ENCODE data around the gene BMERB1. TPM values are rescaled to one million over a fixed set of nuclear protein-coding genes. Genes with fewer than 3 reads are reported as not detected.
"Not testable (repeated sequence)": the region's sequence is repeated elsewhere in the genome, so short reads cannot be mapped to it uniquely, and the experiment has no call there.

Gene BMERB1
- total RNA-seq, 2 experiments from 2014 or later = 3.1 to 3.2 TPM

- Mint-ChIP-seq H3K9me3 (no peaks in the 10 kb centered on the region), H3K4me3 (no peak overlapping the region), H3K27ac (no peak overlapping the region), H3K4me1 (no peaks in the 10 kb centered on the region), H3K27me3 (no peaks in the 10 kb centered on the region), H3K36me3 (ENCODE audit: low read depth) (peaks cover 70% of the 10 kb centered on the region)
- POLR2A ChIA-PET = no interaction called here
- DNase-seq = no peak
- CTCF ChIA-PET = interaction anchor here (0.6 to 1.9 kb wide), 4 partner anchors 10 to 66 kb away, joined by 3 to 7 read pairs (median 3); no protein-coding TSS in a partner anchor
Measured at GRCh38 chr16:15606518-15607220, 172.3 kb downstream of the BMERB1 start.

GRCh38 chr16:15607221-15607699, 172.9 kb downstream of the BMERB1 start:
- POLR2A ChIA-PET, DNase-seq, H3K9me3 Mint-ChIP-seq, H3K4me3 Mint-ChIP-seq, H3K27me3 Mint-ChIP-seq, H3K27ac Mint-ChIP-seq, H3K4me1 Mint-ChIP-seq: not testable (repeated sequence)
- CTCF ChIA-PET = interaction anchor here (1.2 to 1.9 kb wide), 2 partner anchors 11 to 25 kb away, joined by 3 to 7 read pairs; no protein-coding TSS in a partner anchor
- peaks cover 67% of the 10 kb centered on the region for H3K36me3 Mint-ChIP-seq (ENCODE audit: low read depth)

- Mint-ChIP-seq H3K27me3 (no peaks in the 10 kb centered on the region), H3K4me3 (no peak overlapping the region), H3K27ac (no peak overlapping the region), H3K4me1 (no peaks in the 10 kb centered on the region), H3K36me3 (ENCODE audit: low read depth) (peaks cover 68% of the 10 kb centered on the region), H3K9me3 (no peaks in the 10 kb centered on the region)
- ChIA-PET POLR2A (no interaction called here), CTCF (interaction anchor here (0.6 to 1.9 kb wide), 3 partner anchors 11 to 183 kb away, joined by 3 to 7 read pairs (median 3); no protein-coding TSS in a partner anchor)
- no peak for DNase-seq
Measured at GRCh38 chr16:15607700-15608396, 173.5 kb downstream of the BMERB1 start.

GRCh38 chr16:15608398-15609285, 174.3 kb downstream of the BMERB1 start:
- H3K27me3 Mint-ChIP-seq = no peaks in the 10 kb centered on the region
- ChIA-PET CTCF (interaction anchor here (0.6 to 1.9 kb wide), 2 partner anchors 12 to 182 kb away, joined by 3 to 7 read pairs; no protein-coding TSS in a partner anchor), POLR2A (no interaction called here)
- no peak for DNase-seq
- no peak overlapping the region for H3K27ac Mint-ChIP-seq
- no peak overlapping the region for H3K4me3 Mint-ChIP-seq
- H3K4me1 Mint-ChIP-seq = no peaks in the 10 kb centered on the region
- H3K36me3 Mint-ChIP-seq (ENCODE audit: low read depth) = peaks cover 64% of the 10 kb centered on the region
- no peaks in the 10 kb centered on the region for H3K9me3 Mint-ChIP-seq

DNA sequence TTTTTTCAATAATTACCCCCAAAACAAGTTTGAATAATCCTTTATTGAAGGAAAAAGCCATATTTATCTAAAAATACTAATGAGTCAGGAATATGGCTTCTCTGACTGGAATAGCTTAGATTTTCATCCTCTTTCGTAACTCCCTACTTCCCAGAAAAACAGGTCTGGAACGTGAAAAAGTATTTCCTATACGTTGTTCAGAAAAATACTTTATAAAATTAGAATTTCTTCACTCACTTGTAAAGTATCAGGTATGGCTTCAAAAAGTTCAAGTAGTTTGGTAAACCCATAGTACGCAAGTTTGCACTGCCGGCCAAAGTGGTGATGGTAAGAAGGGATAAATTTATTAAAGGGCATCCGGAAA, 174.9 kb downstream of the BMERB1 start:
- Mint-ChIP-seq H3K4me1 (no peaks in the 10 kb centered on the region), H3K36me3 (ENCODE audit: low read depth) (peaks cover 63% of the 10 kb centered on the region), H3K27ac (no peak overlapping the region), H3K9me3 (no peaks in the 10 kb centered on the region), H3K27me3 (no peaks in the 10 kb centered on the region), H3K4me3 (no peak overlapping the region)
- POLR2A ChIA-PET = no interaction called here
- CTCF ChIA-PET = no interaction called here
- no peak for DNase-seq

DNA sequence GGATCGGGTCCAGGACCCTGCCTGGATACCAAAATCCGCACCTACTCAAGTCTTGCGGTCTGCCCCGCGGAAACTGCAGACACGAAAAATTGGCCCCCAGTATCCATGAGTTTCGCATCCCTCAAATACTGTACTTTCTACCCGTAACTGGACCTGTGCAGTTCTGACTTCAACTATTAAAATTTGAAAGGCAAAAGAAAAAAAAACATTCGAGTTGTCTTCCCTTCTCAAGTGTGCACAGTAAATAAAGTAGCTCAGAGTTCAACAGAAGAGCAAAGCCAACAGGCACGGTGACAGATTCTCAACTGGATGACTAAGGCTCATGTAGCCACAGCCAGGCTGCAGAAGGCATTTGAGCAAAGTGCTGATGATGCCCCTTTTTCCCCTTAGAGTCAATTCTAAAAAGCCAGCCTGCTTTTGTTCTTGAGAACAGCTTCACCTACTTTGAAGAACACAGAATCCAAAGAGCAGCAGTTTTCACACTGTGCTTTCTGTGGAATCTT, 176.0 kb downstream of the BMERB1 start:
- Mint-ChIP-seq H3K9me3 (no peaks in the 10 kb centered on the region), H3K4me1 (no peaks in the 10 kb centered on the region), H3K36me3 (ENCODE audit: low read depth) (peaks cover 59% of the 10 kb centered on the region), H3K27me3 (no peaks in the 10 kb centered on the region), H3K27ac (no peak overlapping the region), H3K4me3 (no peak overlapping the region)
- DNase-seq = no peak
- POLR2A ChIA-PET = no interaction called here
- CTCF ChIA-PET = interaction anchor here (0.5 to 0.9 kb wide), 4 partner anchors 13 to 446 kb away, joined by 3 read pairs; no protein-coding TSS in a partner anchor

DNA sequence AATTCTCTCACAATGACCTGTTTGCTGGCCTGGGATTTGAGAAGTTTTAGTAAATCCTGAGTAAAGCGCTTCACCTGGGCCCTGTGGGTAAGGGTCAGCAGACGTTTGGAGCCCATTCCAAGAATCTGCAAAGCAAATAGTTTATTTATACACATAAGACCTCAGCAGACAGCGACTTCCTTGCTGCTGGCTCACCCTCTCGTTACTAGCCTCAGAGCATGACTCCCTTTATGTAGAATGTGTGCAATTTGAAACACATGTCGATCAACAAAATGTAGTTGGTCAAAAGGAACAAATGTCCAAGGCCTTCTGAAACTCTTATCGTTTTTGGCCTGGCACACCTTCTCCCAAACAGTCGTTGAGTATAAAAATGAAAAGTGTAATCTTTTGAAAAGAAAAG, 177.2 kb downstream of the BMERB1 start:
- ChIA-PET CTCF (no interaction called here), POLR2A (no interaction called here)
- H3K4me3 Mint-ChIP-seq = no peak overlapping the region
- H3K4me1 Mint-ChIP-seq = no peaks in the 10 kb centered on the region
- H3K36me3 Mint-ChIP-seq (ENCODE audit: low read depth) = peaks cover 57% of the 10 kb centered on the region
- no peaks in the 10 kb centered on the region for H3K9me3 Mint-ChIP-seq
- DNase-seq = no peak
- H3K27me3 Mint-ChIP-seq = no peaks in the 10 kb centered on the region
- no peak overlapping the region for H3K27ac Mint-ChIP-seq

DNA sequence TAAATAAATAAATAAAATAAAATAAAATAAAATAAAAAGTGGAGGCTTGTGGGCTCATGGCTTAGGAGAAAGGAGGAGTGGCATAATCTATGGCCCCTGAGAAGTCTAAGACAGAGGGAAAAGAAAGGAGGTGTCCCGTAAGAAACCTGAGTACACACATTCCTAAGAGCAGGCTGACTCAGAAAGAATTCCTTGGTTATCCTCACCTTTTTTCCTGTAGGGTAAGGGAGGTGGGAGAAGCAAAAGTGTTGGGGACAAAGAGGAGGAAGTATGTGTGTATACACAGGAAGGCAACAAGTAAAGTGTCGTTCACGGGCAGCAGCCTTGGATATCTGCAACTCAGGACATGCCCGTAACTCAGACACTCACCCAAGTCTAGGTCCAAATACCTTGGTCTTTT, 179.3 kb downstream of the BMERB1 start:
- ChIA-PET POLR2A (no interaction called here), CTCF (interaction anchor here (2.1 kb wide), 1 partner anchor 22 kb away, joined by 6 read pairs; no protein-coding TSS in a partner anchor)
- peaks cover 60% of the 10 kb centered on the region for H3K36me3 Mint-ChIP-seq (ENCODE audit: low read depth)
- H3K27ac Mint-ChIP-seq = no peak overlapping the region
- H3K4me3 Mint-ChIP-seq = no peak overlapping the region
- no peaks in the 10 kb centered on the region for H3K9me3 Mint-ChIP-seq
- H3K4me1 Mint-ChIP-seq = no peaks in the 10 kb centered on the region
- no peak for DNase-seq
- no peaks in the 10 kb centered on the region for H3K27me3 Mint-ChIP-seq

DNA sequence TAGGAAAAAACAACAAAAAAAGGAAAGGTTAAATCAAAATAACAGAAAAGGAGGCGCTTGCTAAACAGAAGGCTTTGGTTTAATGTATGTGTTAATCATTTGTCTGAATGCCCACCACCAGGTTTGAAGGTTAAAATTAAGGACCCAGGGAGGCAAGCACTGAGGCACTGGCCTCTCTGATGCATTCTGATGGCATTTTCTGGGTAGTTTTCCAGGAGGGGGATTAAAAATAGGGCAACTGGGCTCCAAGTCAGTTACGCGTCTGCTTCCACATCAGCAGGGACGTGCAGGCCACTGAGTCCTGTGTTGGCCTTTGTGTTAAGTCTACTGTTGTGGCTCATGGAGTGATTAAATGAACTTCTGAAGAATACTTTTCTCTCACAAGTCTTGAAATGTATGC, 181.6 kb downstream of the BMERB1 start:
- Mint-ChIP-seq H3K9me3 (no peaks in the 10 kb centered on the region), H3K27ac (no peak overlapping the region), H3K27me3 (no peaks in the 10 kb centered on the region), H3K36me3 (ENCODE audit: low read depth) (peaks cover 57% of the 10 kb centered on the region), H3K4me1 (no peaks in the 10 kb centered on the region), H3K4me3 (no peak overlapping the region)
- POLR2A ChIA-PET = no interaction called here
- no peak for DNase-seq
- CTCF ChIA-PET = interaction anchor here (2.1 kb wide), 1 partner anchor 19 kb away, joined by 6 read pairs; no protein-coding TSS in a partner anchor

GRCh38 chr16:15616475-15617165, 182.2 kb downstream of the BMERB1 start:
- POLR2A ChIA-PET = no interaction called here
- no peaks in the 10 kb centered on the region for H3K27me3 Mint-ChIP-seq

DNA sequence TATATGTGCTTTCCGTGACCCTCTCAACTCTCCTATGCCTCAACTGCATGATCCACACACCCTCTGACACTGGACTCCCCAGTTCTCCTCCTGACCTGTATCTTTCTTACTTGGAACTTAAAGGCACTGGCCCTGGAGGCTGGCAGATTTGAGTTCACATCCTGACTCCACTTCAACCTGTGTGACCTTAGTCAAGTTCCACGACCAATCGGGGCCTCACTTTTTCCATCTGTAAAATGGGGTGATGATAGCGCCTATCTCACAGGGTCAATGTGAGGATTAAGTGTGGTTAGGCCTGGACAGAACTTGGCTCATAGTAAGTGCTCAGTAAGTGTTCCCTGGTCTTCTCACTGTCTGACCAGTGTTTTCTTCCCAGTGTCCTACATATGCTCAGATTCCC, 183.5 kb downstream of the BMERB1 start:
- DNase-seq = no peak
- H3K4me1 Mint-ChIP-seq = no peaks in the 10 kb centered on the region
- H3K4me3 Mint-ChIP-seq = no peak overlapping the region
- H3K27me3 Mint-ChIP-seq = no peaks in the 10 kb centered on the region
- ChIA-PET POLR2A (no interaction called here), CTCF (no interaction called here)
- no peak overlapping the region for H3K27ac Mint-ChIP-seq
- peaks cover 50% of the 10 kb centered on the region for H3K36me3 Mint-ChIP-seq (ENCODE audit: low read depth)
- H3K9me3 Mint-ChIP-seq = no peaks in the 10 kb centered on the region

More at GRCh38 chr16:15616475-15617165, 182.2 kb downstream of the BMERB1 start:
- H3K27ac Mint-ChIP-seq = no peak overlapping the region
- no peaks in the 10 kb centered on the region for H3K9me3 Mint-ChIP-seq
- CTCF ChIA-PET = no interaction called here
- no peak overlapping the region for H3K4me3 Mint-ChIP-seq
- no peak for DNase-seq
- H3K4me1 Mint-ChIP-seq = no peaks in the 10 kb centered on the region
- peaks cover 57% of the 10 kb centered on the region for H3K36me3 Mint-ChIP-seq (ENCODE audit: low read depth)

GRCh38 chr16:15618392-15618791, 184.0 kb downstream of the BMERB1 start:
- Mint-ChIP-seq H3K4me3 (no peak overlapping the region), H3K27me3 (no peaks in the 10 kb centered on the region), H3K4me1 (no peaks in the 10 kb centered on the region), H3K9me3 (no peaks in the 10 kb centered on the region), H3K36me3 (ENCODE audit: low read depth) (peaks cover 49% of the 10 kb centered on the region), H3K27ac (no peak overlapping the region)
- no peak for DNase-seq
- ChIA-PET POLR2A (no interaction called here), CTCF (no interaction called here)

All from activated CD4-positive, alpha-beta T cell treated with anti-CD3 and anti-CD28 coated beads, Interleukin-2, amount 10 ng/mL, durations not matched to agents 7 days and 5 days (primary cell).